HG03469 (cell line): ENCODE measurements around the gene DDX24.

Experiments
- ATAC-seq: cut with Tn5 transposase; IDR thresholded peaks from one replicate; pipeline ENCODE4 v1.9.1; 2021; ENCODE audit warnings: mild to moderate bottlenecking, moderate library complexity, moderate number of reproducible peaks; ENCODE audit not compliant: unreplicated experiment

Gene DDX24

DNA sequence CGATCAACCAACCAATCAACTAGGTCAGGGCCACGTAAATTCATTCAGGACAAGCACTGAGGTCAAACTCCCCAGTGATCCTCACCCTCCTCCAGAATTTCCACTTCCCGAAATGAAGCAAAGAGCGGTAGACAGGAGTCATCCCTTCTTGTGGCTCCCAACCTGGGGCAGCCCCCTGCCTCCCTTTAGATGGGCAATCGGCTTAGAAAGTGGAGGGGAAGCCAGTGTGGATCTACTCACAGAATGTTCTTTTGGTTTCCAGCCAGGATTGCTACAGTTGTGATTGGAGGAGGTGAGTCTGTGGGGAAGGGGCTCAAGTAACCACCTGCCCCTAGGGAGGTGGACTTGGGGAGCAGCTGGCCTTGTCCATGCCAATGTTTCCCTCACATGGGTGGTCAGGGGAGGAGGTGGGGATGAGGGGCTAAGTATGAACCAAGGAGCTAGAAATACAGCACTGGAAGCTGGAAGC lies 33.6 kb upstream of the DDX24 start:
- ATAC-seq = no peak

DNA sequence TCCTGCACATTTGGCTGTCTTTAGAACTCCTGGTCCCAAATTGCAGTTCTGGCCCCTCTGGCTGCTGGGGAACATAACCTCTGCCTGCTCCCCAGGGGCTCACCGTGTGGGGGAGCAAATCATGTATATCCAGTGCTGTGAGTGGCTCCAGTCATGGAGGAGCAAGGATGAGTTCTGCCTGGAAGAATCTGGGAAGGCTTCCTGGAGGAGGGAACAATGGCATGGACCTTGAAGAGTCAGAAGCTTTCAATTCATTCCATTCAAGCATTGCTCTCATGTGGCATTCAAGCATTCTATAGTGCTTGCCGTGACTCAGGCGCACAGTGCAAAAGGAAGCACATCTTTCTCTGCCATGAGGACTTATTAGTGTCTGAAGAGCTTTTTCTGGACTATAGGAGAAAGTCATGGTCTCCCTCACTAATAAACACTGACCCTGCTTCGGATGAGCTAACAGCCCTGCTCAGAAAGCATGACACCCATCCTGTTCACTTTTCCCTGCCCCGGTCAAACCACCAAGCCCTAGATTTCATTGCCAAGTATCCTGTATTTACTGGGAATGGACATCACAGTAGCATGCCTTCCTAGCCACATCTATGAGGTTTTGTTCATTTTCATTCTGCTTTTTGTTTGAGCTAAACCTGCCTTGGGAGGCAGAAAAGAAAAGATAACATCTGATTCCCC lies 33.0 kb upstream of the DDX24 start:
- no peak for ATAC-seq

DNA sequence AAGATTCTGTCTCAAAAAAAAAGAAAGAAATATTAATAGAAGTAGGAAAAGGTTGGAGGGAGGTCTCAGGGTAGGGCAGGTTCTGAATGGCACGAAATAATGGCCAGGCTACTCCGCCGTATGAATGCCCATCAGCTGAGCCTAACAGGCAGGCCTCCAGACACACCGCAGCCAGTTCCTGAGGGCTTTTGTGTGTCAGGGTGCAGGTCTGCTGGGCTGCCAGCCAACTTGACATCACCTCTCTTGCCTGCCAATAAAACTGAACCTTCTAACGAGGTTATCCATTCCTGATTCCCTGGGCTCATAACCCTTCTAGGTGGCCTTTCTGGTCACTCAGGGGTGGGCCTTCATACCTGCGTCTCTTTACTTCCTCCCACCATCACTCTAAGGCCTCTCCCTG lies 32.5 kb upstream of the DDX24 start:
- ATAC-seq = no peak

DNA sequence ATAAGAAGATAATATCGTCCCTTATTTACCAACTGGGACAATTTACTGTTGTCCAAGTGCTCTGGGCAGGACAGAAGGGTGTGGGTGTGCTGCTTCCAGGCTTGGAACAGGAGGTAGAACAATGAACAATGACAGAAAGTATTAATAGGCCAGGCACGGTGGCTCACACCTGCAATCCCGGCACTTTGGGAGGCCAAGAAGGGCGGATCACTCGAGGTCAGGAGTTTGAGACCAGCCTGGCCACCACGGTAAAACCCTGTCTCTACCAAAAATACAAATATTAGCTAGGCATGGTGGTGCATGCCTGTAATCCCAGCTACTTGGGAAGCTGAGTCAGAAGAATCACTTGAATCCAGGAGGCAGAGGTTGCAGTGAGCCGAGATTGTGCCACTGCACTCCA lies 32.1 kb upstream of the DDX24 start:
- no peak for ATAC-seq

DNA sequence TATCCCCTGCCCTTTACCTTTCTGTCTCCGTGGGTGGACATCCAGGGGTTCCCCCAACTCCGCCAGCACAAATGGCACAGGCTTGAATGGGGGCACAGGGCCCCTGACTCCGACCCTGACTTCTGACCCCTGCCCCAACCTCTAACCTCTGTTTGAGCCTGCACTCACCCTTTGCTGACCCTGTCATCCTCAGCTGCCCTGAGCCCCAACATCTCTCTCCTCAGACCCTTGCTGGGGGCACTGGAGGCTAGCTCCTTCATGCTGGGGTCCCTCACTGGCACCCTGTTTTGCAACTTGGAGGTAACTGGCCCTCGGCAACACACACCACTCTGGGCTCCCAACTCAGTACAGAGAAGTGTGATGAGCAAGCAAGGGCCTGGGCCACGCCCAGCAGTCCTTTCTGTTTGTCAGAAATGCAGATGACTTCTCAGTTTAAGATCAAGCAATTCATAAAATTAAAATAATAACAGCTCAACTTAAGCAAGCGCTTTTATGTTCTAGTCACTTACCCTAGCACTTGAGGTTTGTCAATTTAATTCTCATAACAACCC lies 31.6 kb upstream of the DDX24 start:
- ATAC-seq = no peak

DNA sequence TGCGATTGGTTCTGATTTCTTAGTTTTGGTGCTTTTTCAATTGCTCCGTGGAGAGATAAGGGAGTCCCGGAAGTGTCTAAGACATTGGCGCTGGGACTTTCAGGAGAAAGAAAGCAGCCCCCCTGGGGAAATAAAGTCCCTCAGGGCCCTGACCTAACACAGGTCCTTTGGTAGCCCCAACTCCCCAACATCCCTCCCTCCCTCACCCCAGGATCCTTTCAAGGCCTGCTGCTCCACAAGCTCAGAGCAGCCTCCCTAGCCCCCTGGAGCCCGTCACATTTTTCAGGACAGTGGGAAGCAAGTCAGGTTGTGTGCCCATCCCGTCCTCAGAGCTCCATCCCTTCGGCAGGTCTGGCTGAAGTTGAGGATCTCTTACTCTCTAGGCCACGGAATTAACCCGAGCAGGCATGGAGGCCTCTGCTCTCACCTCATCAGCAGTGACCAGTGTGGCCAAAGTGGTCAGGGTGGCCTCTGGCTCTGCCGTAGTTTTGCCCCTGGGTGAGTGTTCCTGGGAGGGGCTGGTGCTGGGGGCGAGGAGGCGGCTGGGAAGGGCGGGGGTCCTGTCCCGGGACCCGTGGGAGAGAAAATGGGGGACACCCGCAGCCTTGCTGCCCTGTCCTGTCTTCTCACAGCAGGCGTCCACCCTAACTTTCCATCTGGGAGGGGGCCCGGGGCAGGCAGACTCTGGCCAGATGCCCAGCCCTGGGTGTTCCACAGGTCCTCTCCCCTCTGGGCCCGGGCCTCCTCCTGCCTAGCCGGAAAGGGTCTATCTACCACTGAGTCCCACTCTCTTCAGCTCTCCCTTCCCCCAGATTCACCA lies 30.5 kb upstream of the DDX24 start:
- no peak for ATAC-seq

DNA sequence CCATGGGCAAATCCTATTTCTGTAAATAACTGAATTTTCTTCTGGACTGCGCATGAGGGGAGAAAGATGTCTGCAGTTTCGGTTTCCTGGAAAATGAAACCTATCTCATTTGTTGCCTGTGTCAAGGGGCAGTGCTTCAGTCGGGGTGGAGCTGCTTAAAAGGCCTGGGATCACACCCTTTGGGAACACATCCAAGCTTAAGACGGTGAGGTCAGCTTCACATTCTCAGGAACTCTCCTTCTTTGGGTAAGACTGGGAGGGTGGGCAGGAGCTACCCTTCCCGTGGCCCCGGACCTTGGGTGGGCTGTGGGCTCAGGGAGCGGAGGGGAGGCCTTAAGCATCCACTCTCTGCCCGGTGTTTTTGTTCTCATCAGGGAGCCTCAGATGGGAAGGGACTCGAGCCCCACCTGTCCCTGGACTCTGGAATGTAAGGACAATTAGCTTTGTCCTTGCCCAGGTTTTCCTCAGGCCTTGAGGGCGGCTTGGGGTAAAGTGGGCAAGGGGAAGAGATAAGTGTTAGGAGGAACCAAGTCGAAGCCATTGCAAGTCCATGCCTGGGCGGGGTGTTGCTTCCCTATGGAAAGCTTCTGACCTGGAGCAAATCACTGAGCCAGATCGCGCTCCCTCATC lies 29.7 kb upstream of the DDX24 start, which contains the start of gene IFI27:
Gene IFI27 (plus strand): TSS at position 185 of the 630 bp plus-strand sequence.
- ATAC-seq = no peak

DNA sequence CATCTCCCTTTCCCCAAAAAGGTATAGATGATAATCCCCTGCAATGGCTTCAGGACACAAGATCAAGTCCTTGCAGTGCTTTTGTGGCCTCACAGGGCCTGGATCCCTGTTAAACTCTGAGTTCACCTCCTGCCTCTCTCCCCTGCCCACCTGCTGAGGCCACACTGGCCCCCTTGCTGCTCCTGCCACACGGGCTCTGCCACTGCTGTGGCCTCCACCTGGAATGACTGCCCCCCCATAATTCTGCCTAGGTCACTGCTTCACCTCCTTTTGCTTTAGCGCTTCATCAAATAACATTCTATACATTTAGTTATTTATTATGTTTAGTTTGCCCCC lies 28.9 kb upstream of the DDX24 start:
- ATAC-seq = no peak

DNA sequence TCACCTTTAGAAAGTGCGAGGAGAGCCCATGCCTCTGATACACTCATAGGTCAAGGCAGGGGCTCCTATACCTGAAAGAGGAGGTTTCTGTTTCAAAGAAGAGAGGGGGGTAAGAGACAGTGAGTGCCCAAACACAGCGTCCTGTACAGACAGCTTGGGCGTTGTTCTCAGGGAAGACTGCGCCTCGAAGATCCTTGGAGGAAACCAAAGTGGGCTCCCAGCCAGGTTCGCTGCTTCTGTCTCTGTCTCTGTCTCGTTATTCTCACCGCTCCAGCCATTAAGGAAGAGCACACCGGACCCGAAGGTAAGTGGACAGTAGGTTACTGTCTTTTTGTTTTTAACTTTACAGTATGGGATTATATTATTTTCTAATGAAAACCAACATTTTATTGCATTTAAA lies 23.7 kb upstream of the DDX24 start:
- ATAC-seq = no peak

DNA sequence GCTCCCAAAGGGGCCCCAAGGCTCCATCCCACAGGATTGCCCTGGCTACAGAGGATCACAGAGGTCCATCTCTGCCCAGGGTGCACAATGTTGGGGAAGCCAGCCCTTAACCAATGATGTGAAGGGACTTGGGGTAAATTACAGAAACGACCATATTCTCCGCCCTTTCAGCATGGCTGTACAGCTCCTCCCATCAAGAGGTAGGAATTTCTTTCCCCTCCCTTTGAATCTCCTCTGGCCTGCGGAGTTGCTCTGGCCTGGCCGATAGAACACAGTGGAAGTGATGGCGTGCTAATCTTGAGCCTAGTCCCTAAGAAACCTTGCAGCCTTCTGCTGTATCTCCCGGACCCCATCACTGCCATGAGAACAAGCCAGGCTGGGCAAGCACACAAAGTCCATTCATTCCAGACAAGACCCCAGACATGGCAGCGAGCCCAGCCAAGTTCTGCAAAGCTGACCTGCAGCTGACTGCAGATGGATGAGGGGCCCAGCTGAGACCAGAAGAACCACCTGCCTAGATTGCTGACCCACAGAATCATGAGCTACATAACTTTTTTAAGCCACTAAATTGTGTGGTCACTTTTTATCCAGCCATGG lies 22.6 kb upstream of the DDX24 start:
- ATAC-seq = no peak

DNA sequence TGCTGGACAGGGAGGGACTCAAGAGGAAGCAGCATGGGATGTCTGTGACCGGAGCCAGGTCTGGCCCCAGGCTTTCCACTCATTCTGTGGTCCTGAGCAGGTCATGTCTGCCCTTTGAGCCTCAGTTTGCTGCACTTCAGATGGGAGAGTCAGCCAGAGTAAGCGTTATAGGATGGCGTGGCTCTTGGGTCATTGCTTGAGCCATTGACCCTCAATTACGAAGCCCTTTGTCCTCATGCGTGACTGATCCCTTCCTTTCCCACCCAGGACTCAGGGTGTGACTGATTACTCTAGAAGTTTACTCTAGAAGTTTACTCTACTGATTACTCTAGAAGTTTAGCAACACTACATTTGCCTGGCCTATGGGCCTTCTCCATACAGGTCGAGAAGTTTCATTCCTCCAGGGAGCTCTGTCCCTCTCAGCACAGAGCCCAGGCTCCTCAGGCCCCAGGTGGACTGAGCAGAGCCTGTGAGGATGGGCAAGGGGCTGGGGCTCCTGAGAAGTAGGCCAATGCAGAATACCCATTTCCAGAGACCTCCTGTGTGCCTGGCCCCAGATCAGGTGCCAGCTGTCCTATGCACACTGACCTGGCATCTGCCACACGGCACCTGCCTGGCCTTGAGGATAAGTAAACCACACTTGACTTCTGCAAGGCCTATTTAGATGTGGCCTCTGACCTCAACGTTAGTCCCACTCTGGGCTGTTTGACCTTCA lies 21.9 kb upstream of the DDX24 start:
- ATAC-seq = no peak

DNA sequence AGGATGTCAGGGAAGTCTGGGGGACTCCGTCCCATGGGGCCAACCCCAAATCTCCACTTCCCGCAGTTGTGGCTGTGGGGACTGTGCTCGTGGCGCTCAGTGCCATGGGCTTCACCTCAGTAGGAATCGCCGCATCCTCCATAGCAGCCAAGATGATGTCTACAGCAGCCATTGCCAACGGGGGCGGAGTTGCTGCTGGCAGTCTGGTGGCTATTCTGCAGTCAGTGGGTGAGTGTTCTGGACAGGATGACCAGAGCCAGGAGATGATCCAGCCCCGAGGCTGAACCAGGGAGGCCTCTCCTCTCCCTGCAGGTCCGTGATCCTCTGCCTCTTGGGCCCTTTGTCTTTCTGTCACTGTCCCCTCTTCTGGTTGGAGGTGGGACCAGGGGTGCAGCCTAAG lies 20.7 kb upstream of the DDX24 start:
- no peak for ATAC-seq

DNA sequence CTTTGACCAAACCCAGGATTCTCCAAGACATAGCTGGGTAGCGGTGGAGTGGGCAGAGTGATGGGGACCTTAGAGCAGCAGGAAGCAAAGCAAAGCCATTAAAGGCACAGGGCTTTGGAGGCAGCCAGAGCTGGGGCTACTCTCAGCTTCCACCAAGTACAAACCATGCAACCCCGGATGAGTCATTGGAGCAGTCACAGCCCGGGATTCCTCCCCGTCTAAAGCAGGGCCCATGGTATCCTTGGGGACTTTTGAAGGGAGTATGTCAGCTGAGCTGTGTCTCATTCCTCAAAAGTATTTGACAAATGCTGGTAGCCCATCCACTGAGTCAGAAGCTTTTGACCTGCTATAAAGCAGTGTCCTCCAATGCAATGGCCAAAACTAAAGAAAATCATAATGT lies 19.8 kb upstream of the DDX24 start:
- ATAC-seq = no peak

DNA sequence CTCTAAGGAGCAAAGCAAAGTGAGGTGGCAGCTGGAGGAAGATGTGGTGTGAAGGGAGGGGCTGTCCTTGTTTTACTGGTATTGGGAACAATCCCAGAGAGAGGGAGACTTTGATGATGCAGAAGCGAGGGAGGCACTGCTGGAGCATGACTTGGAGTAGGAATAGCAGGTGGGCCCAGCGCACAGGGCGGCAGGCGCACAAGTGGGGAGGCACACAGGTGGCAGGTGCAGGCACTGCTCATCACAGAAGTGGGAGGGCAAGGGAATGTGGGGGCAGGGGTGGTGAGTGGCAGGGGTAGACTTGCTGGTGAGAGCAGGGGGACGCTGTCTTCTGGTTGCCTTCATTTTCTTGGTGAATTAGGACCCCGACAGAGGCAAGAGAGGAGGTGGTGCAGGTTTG lies 18.0 kb upstream of the DDX24 start:
- ATAC-seq = no peak

DNA sequence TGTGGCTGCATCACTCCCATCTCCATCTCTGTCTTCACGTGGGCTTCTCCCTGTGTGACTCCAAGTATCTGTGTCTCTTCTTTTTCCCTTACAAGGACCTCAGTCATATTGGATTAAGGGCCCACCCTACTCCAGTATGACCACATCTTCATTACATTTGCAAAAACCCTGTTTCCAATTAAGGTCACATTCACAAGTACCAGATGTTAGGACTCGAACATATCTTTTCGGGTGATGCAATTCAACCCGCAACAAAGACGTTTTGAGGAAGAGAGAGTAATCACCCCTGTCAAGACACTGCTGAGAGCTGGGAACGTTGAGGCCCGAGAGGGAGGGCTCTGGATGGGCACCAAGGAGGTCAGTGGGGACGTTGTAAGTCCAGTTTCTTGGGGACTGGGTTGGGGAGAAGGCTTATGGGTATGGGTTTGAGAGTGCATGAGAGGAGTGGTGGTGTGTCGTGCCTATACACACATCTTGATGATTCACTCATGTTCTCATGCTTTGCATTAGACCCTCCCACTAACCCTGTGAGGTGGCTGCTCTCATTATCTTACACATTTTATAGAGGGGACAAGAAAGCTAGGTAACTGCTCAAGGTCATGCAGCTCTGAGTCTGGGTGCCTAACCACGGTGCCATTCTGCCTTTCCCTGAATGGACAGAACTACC lies 17.5 kb upstream of the DDX24 start:
- no peak for ATAC-seq

DNA sequence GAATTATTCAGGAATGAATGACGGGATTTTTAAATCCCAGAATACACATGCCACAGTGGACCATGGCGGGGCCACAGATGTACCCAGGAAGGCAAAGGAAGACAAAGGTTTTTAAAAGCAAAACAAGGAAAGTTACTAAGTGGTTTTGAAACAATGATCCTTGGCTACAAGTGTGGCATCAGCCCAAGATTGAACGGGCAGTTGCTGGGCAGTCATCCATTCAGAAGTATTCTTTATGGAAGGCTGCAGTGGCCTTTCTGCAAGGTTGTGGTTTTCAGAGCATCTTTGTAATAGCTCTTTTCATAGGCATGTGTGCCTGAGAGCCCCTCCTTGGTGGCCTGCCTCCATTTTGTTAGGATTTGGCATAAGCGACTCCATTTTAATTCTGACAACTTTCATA lies 16.1 kb upstream of the DDX24 start:
- ATAC-seq = no peak

DNA sequence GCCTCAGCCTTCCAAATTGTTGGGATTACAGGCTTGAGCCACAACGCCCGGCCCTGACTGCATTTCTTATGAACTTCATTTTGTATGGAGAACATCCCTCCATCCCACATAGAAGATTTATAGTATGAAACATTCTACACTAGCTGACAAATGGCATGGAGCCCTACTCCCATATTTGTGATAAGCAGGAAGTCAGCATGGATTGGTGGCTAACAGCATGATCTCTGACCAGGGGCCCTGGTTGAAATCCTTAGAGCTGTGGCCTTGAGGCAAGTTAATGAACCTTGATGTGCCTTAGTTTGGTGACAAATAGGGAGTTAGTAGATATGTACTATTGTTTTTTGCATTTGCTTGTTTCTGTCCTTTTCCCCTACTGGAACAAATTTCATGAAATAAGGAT lies 12.4 kb upstream of the DDX24 start:
- no peak for ATAC-seq

DNA sequence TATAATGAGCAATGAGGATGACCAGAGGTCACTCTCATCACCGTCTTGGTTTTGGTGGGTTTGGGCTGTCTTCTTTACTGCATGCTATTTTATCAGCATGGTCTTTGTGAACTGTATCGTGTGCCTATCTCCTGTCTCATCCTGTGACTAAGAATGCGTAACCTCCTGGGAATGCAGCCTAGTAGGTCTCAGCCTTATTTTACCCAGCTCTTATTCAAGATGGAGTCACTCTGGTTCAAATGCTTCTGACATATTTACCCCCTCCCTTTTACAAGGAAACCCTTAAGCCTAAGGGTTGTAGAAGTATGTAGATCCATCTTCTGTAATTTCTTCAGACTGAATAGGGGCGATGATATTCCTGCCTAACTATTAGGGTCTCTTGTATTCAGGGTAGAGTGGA lies 8.5 kb upstream of the DDX24 start:
- no peak for ATAC-seq

DNA sequence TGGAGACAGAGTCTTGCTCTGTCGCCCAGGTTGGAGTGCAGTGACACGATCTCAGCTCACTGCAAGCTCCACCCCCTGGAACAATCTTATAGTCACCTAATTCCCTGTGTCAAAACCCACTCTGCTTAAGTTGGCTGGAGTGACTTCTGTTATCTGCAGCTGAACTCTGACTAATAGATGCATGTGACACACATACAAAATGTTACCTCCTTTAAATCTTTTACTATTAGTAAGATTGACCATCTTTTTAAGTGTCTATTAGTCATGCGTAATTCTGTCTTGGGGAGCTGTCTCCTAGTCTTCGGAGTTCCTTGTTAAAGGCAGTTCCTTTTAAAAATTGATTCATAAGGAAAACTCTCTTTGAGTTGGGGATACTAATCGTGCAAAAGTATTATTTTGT lies 7.5 kb upstream of the DDX24 start:
- no peak for ATAC-seq

DNA sequence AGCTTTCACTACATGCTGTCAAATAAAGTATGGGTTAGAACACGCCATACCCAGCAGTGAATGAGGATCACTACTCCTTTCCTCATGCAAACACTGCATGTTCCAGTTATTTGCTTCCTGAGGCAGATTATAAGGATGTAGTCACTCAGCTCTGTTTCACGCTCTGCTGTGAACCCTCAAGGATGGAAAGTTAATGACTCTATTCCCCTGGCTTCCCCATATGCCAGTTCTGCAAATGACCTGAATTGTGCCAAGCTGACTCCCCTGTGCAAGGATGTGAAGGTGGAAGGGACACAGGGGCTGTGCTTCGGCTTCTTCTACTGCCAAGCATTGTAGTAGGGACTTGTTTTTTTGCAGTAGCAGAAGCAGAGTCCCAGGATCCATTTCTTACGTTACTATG lies 6.9 kb upstream of the DDX24 start:
- ATAC-seq = no peak
